ENCODE measurements around the gene WWOX.

The WWOX gene

GRCh38 chr16:78365366-78365765 is 265.9 kb downstream of the WWOX start:
- no peak for DNase-seq

GRCh38 chr16:78368121-78369102 is 269.0 kb downstream of the WWOX start:
- no peak for DNase-seq

- DNase-seq, result no peak
Observed at GRCh38 chr16:78372277-78372676, 272.8 kb downstream of the WWOX start.

GRCh38 chr16:78375055-78375679 is 275.7 kb downstream of the WWOX start:
- DNase-seq, result no peak

GRCh38 chr16:78376452-78376851 is 277.0 kb downstream of the WWOX start:
- no peak for DNase-seq

- no peak for DNase-seq
Observed at GRCh38 chr16:78377312-78377711, 277.9 kb downstream of the WWOX start.

GRCh38 chr16:78381060-78381459 is 281.6 kb downstream of the WWOX start:
- no peak for DNase-seq

GRCh38 chr16:78383118-78383517 is 283.7 kb downstream of the WWOX start:
- DNase-seq, result no peak

GRCh38 chr16:78385086-78385805 is 285.8 kb downstream of the WWOX start:
- no peak for DNase-seq

- no peak for DNase-seq
Observed at GRCh38 chr16:78386557-78387324, 287.3 kb downstream of the WWOX start.

GRCh38 chr16:78389009-78389498 is 289.6 kb downstream of the WWOX start:
- no peak for DNase-seq

GRCh38 chr16:78390092-78390491 is 290.6 kb downstream of the WWOX start:
- DNase-seq, result no peak

GRCh38 chr16:78390508-78391324 is 291.3 kb downstream of the WWOX start:
- DNase-seq, result no peak

- DNase-seq, result no peak
Observed at GRCh38 chr16:78392585-78393195, 293.2 kb downstream of the WWOX start.

GRCh38 chr16:78395035-78395434 is 295.6 kb downstream of the WWOX start:
- no peak for DNase-seq

- DNase-seq, result no peak
Observed at GRCh38 chr16:78396046-78396445, 296.6 kb downstream of the WWOX start.

- no peak for DNase-seq
Observed at GRCh38 chr16:78396673-78397072, 297.2 kb downstream of the WWOX start.

- no peak for DNase-seq
Observed at GRCh38 chr16:78399384-78399783, 299.9 kb downstream of the WWOX start.

GRCh38 chr16:78402833-78403232 is 303.4 kb downstream of the WWOX start:
- DNase-seq, result no peak

- DNase-seq, result no peak
Observed at GRCh38 chr16:78405040-78405439, 305.6 kb downstream of the WWOX start.

GRCh38 chr16:78405833-78406232 is 306.4 kb downstream of the WWOX start:
- DNase-seq, result no peak
